ENCODE data around the gene TLR6.

DNA sequence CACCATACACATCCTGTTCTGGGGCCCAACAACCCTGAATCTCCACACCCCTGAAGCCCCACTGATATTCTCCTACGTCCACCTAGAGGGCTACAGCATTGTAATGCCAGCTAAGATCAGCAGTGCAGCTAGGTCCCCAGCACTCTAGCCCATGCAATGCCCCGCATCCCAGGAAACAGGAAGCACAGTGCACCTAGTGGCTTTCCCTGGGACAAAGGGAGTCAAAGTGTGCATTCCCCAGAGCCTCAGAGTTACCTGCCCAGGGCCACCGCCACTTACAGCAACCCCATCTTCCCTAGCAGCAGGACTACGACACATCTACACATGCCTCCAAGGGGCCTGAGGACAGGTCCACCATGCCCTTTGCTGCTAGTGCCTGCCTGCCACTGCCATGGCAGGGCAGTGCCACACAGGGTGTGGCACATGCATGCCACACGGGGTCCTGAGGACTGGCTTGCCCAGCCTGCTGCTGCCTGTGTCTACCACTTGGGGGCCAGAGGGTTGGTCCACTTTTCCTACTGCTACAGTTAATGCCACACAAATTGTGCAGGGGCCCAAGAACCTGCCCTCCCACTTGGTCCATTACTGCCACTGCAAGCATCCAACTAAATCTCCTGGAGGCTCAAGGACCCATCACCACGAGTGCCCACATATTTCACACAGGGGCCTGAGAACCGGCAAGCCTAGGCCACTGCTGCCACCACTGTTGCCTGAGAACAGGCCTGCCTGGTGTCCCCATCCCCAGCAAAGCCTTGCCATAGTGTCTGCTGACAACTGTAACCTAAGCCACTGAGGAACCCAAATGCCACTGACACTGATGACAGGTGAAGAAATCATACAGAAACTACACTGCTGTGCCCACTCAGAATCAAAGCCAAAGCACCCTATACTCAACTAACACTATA, 23.7 kb downstream of the TLR6 start:
- no peak for TF ChIP-seq EZH2phosphoT487 (IDR thresholded peaks at IDR 0.05; ENCODE audit: borderline replicate concordance)
- TF ChIP-seq EZH2 (IDR thresholded peaks at IDR 0.05): no peak
- no peak for TF ChIP-seq SRF (IDR thresholded peaks at IDR 0.05; ENCODE audit: low read depth)
- TF ChIP-seq, protein P1, sequence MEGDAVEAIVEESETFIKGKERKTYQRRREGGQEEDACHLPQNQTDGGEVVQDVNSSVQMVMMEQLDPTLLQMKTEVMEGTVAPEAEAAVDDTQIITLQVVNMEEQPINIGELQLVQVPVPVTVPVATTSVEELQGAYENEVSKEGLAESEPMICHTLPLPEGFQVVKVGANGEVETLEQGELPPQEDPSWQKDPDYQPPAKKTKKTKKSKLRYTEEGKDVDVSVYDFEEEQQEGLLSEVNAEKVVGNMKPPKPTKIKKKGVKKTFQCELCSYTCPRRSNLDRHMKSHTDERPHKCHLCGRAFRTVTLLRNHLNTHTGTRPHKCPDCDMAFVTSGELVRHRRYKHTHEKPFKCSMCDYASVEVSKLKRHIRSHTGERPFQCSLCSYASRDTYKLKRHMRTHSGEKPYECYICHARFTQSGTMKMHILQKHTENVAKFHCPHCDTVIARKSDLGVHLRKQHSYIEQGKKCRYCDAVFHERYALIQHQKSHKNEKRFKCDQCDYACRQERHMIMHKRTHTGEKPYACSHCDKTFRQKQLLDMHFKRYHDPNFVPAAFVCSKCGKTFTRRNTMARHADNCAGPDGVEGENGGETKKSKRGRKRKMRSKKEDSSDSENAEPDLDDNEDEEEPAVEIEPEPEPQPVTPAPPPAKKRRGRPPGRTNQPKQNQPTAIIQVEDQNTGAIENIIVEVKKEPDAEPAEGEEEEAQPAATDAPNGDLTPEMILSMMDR (IDR thresholded peaks at IDR 0.05 in 2 of 3, conservative IDR thresholded peaks at IDR 0.05 in 1 of 3; ENCODE audit: borderline replicate concordance in 1 of 3, insufficient read depth in 1 of 3, low read depth in 2 of 3, low read length in 2 of 3): peak; percentile 18 to 66 (median 63); a peak in 5 of 6 replicates
- TF ChIP-seq ZNF274 (IDR thresholded peaks at IDR 0.05; ENCODE audit: low read depth, low read length): no peak
- TF ChIP-seq RAD21 (IDR thresholded peaks at IDR 0.05; ENCODE audit: low read depth): peak; percentile 8; the same call in 1 of the 2 replicates
- no peak for TF ChIP-seq POLR2AphosphoS5 (IDR thresholded peaks at IDR 0.05; ENCODE audit: low read depth, low read length)
- TF ChIP-seq POLR2A (IDR thresholded peaks at IDR 0.05; ENCODE audit: borderline replicate concordance, extremely low read depth, insufficient read depth, insufficient read length): no peak
- TF ChIP-seq, protein P2, sequence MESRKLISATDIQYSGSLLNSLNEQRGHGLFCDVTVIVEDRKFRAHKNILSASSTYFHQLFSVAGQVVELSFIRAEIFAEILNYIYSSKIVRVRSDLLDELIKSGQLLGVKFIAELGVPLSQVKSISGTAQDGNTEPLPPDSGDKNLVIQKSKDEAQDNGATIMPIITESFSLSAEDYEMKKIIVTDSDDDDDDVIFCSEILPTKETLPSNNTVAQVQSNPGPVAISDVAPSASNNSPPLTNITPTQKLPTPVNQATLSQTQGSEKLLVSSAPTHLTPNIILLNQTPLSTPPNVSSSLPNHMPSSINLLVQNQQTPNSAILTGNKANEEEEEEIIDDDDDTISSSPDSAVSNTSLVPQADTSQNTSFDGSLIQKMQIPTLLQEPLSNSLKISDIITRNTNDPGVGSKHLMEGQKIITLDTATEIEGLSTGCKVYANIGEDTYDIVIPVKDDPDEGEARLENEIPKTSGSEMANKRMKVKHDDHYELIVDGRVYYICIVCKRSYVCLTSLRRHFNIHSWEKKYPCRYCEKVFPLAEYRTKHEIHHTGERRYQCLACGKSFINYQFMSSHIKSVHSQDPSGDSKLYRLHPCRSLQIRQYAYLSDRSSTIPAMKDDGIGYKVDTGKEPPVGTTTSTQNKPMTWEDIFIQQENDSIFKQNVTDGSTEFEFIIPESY (IDR thresholded peaks at IDR 0.05; ENCODE audit: extremely low read depth, insufficient replicate concordance, low read length): no peak
